ENCODE measurements around the gene CYFIP2.

The CYFIP2 gene

DNA sequence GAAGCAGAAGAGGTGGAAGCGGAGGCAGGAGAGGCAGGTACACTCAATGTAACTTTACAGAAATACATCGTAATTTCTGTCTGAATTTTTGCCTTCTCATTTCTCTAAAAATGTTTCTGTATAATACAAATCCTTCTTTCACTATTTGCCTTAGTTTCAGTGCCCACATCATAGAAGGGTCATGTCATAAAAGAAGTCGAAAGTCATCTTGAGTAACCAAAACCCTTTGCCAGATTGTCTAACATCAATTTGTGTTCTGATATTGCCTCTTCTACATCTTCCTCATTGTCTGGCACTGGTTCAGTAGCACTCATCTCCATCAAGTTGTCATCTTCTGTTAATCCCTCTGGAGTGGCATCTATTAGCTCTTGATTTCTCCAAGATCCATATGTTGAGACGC lies 6.2 kb upstream of the CYFIP2 start:
- no peak for DNase-seq

DNA sequence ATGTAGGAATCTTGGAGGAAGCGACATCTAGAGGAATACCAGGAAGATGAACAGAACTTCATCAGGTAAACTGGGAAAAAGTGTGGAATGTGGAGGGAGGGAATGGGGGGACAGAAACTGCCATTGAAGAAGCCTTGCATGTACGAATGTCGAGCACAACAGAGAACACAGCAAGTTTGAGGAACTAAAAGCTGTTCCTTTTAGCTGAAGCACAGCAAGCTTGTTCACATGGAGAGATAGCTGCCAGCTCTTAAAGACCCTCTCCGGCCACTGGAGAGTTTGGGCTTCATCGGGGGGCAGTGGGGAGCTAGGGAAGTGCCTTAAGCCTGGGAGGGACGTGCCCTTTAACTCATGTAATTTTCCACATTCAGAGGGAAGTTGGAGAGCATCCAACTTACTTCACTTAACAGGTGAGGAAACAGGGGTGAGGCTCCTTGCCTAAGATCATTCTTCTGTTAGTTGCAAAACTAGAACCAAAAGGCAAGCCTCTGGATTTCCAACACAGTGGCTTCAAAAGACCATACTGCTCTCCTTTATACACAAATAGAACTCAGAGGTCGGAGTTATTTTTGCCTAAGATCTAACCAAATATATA lies 2.3 kb upstream of the CYFIP2 start:
- no peak for DNase-seq

DNA sequence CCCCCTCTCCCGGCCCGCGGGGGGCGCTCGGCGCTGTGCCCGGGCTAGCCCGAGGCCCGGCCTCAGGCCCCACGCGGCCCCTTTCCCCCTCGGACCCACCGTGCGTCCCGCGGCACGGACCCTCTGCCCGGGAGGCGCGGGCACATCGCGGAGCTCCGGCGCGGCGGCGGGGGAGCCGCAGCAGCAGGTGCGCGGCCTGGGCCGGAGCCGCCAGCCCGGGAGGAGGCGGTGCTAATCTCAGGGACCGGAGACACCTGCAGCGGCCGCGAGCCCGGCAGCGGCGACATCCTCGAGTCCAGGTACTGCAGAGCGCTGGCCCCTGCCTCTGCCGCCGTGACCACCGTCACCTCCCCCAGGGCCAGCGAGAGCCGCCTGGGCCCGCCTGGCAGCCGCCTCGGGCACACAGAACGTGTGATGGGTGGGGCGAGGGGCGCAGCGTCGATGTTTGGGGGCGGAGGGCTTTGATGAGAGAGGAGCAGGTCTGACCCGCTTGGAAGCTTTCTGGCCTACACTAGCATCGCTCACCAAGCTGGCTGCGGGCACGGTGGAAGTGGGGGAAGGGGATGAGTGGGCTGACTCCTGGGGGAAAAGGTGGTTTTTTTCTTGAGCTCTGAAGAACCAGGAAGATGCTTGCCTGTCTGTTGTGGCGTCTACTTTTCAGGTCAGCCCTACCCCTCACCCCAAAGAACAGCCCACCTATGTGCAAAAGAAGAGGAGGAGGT lies 524 bp downstream of the CYFIP2 start:
- DNase-seq, result peak; percentile 51

DNA sequence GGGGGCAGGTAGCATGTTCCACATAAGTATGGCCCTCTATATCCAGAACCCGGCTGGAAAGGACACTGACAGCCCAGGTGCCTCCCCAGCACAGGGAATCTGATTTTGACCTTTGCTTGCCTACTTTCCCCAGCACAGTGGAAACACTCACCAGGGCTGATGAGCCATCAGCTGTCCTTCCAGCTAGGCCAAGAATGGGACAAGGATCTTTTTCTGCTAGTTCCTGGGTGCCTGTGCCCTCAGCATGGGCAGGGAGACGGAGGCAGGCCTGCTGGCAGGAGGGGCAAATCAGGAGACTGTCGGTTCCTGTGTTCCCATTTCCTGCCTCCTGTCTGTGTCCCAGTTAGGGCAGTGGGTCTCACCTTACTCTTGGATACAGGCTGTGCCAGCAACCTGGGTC lies 1.1 kb downstream of the CYFIP2 start:
- no peak for DNase-seq

DNA sequence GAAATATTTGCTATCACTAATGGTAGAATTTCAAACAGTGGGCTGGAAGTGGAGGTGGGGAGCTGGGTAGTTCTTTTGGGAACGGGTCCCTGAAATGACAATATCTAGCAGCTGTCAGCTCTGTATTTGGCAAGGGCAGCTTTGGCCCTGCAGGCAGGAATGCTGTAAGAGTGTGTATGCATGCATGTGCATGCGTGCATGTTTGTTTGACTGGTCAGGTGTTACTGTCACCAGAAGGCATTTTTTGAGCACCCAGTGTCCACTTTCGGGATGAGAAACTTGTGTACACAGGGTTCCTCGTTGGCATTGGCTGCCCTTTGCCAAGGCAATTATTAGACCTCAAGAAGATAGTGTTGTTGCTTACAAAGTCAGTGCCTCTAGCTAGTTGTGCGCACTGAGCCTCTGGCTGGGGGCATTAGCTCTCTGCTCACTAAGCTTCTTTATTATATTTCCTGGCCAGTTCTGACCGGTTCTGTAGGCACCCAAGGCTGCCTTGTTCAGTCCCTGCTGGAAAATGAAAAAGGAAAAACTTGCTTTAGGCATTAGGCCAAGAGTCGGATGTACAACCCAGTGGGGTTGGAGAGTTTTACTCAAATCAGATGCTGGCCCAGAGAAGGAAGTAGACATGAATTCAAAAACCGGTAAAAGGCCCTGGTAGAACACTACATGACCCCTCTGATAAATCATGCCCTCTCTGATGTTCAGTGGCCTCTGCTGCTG lies 2.0 kb downstream of the CYFIP2 start:
- no peak for DNase-seq

DNA sequence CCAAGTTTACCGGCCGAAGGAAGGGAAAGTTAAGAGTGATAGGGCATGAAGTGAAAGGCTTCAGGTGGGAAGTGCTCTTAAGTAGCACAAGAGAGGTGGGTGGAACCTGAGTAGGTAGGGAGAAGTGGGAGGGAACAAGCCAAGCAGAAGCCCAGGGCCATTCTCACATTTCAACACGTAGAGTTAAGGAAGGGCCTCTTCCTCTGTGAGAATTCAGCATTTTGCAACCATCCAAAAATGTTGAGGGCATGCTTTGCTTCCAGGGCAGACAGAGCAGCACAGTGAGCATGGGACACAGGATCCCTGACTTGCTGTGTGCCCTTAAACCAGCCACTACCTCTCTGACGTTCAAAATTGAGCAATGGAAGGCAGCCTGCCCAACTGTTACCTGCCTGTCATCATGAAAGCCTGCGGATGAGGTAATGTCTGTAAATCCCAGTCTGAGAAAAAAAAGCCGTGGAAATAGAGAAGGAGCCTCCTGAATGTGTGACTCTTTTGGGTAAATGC lies 3.3 kb downstream of the CYFIP2 start:
- DNase-seq, result no peak

DNA sequence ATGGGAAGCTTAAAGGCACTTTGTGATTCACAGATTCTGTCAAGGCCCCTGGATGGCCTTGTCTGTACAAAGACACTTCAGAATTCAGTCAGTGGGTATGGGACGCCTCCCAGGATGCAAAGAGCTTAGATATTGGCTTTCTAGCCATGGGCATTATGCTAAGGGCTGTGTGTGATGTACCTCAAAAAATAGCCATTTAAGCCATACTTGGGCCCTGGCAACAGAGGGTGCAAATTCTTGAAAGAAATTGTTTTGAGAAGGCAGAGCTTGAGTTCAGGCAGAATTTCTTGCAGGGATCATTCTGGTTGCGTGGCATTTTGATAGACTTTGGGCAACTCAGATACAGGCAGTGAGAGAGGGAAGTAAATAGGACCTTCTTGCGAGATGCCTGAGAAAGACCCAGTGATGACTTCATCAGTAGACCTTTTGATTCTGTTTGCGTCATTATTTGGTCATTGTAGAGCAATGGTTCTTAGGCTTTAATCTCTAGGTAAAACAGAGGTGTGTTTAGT lies 3.9 kb downstream of the CYFIP2 start:
- no peak for DNase-seq

DNA sequence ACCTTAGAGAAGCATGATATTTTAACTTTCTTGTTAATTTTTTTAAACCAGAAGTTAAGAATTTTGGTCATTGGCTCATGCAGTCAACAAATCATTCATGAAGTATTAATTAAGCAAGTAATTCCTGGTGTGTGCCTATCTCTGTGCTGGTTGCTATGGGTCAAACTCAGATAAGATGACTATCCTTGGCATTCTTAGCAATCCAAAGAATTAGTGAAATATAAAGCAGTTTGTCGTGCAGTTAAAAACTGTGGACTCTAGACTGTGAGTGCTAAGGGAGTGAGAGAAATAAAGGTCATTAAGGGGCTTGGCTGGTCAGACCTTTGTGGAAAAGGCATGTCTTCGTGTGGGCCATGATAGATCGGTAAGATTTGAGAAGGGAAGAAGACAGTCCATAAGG lies 4.8 kb downstream of the CYFIP2 start:
- no peak for DNase-seq

DNA sequence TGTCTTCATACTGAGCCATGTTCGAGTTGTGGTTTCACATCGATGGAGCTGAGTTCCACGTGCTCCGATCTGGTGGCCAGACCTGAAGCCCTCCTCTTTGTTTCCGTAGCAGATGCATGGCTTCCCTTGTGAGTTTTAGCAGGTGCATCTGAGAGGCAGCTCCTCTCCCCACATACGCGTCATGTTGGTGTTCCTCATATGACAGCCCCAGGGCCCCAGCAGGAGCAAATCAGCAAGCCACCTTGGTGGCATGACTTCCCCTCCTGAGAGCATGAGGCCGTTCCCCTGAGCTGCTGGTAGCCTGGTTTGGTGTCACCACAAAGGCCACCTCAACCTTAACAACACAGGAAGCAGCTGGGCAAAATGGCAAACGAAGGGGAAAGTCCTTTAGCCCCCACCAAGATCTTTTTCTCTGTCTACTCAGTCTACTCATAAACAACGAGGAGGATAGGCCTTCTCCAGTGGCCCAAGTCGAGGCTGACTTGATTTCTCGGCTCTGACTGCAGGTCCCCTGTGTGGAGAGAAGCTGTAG lies 5.9 kb downstream of the CYFIP2 start:
- peak; percentile 58 for DNase-seq

DNA sequence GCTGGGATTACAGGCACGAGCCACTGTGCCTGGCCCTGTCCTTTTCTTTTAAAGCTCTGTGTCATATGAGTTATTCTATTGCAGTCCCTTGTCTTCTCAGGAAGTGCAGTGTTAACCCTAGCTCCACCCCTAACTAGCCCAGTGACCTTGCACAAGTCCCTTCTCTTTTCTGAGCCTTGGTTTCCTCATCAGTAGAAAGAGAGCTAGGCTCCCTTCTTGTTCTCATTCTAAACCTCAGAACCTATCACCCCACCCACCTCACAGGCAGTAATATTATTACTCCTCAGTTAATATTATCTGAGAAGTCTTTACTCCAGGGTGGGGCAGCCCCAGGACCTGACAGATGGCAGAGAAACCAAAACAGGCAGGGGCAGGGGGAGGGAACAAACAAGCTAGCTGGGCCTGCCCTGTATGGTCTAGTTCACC lies 7.2 kb downstream of the CYFIP2 start:
- DNase-seq, result no peak

DNA sequence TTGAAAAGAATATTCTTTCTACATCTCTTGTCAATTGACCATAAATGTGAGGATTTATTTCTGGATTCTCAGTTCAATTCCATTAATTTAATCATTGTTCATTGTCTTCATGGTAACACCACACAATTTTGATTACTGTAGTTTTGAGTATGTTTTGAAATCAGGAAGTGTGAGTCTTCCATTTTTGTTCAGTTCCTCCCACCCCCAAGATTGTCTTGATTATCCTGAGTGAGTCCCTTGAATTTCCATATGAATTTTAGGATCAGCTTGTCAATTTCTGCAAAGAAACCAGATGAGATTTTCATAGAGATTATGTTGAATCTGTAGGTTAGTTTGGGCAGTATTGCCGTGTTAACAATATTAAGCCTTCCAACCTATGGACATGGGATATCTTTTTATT lies 9.5 kb downstream of the CYFIP2 start:
- no peak for DNase-seq

DNA sequence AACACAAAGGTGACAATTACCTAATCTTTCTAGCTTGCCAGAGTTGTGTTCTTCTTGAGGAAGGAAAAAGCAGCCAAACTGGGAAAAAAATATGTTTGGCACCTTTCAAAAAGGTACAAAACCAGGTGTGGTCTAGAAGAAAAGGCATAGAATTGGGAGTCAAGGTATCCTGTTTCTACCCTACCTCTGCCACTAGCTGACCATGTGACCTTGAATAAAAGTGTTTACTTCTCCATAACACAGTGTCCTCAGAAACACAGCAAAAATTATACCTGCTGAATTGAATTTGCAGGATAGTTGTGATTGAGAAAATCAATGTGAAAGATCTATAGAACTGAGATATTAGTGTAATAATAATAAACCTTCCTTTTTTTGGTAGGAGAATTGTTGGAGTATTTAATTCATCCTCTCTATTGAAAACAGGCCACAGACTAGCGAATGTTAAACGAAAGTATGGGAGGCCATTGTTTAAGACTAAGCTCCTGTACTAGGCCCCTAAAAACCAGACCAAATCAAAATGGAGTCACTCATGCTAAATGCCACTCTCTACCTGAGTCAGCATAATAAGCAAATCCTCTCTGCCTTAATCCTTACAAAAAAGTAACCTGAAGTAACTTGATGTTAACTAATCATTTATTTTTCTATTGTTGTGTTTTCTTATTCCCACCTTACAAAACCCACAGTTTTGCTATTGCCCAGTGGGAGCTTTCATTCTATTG lies 12.6 kb downstream of the CYFIP2 start:
- no peak for DNase-seq

DNA sequence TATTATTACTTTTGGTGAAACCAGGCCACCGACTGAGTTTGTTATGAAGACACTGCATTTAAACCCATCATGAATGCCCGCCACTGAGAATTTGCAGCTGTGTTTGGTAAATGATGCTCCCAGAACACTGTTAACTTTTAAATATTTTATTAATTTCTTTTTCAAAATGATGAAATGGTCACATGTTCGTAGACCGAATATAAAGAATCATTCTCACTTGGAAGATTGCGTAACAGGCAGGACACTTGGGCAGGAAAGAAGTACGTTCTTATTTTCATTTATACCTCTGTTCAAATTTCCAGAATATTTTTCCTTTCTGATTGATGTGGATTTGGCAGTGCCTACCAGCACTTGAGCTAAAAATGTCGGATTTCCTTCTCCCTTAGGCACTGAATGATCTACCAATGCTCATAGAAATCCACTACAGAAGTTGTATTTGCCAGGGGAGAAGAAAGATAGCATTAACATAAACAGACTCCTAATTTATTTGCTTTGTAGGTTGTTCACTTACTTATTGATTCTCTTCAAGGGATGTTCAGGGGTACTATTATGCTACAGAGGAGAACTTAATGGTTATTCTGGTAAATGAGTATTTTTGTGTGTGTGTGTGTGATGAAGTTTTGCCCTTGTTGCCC lies 13.8 kb downstream of the CYFIP2 start:
- no peak for DNase-seq

DNA sequence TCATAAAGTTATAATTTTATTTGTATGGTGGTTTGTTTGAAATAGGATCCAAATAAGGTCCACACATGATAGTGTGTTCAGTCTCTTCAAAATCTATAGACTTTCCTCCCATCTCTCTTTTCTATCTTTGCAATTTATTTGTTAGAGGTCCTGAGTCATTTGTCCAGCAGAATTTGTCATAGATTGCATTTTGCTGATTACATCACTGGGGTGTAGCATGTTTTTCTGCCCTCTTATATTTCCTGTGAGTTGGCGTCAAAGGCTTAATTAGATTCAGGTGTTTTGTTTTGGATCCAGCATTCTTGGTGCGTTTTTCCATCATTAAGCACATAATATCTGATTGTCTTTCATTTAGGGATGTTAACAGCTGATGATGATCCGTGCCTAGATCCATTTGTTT lies 15.0 kb downstream of the CYFIP2 start:
- no peak for DNase-seq

DNA sequence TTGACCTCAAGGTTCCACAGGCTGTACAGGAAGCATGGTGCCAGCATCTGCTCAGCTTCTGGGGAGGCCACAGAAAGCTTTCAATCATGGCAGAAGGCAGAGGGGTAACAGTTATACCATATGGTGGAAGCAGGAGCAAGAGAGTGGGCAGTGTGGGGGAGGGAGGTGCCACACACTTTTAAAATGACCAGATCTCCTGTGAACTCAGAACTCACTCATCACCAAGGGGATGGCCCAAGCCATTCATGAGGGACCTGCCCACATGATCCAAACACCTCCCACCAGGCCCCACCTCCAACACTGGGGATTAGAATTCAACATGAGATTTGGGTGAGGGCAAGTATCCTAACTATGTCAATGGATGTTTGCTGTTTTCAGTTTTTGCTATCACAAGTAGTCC lies 16.2 kb downstream of the CYFIP2 start:
- no peak for DNase-seq

DNA sequence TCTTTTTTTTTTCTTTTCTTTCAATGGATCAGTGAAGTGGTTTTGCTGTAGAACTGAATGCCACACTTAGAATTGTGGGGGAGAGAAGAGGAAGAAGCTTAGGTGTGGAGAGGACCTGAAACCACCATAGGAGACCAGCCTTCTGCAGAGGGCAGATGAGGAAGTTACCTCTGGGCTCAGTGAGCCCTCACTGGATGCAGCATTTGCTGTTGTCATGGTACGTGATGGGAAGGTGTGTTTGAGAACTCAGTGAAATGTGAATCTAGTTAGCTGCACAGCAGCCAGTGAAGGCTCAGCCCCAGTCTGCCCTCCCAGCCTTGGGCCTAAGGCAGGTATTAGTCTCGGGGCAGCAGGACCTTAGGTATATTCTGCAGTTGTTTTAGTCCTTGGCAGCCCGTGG lies 17.5 kb downstream of the CYFIP2 start:
- DNase-seq, result no peak

DNA sequence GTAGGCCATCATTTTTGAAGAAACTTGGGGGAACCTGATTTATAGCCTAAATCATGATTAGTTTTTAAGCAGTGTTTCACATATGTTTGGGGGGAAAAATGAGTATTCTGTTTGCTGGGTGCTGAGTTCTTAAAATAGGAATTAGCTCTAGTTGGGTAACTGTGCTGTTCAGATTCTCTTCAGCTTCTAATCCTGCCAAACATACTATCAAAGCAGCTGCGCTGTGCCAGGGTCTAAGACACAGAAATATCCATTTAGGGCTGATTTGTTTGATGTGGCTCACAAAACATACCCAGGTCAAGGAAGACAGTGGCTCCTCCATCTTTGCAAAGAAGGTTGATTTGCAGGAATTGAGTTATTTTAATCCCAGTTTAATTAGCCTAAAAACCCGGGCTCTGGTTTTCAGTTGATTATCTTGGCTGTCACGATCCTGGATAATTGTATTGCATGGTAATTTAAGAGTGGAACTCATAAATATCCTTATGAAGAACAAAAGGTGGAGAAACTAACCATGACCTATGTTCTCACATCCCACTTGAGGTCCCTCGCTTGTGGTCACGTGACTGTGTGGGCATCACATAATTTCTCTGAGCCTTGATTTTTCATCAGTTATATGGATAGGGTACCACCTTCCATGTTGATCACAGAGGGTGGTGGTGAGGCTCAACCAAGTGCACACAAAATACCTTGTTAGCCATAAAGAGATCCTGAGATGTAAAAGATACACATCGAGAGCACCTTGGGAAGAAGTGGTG lies 18.7 kb downstream of the CYFIP2 start:
- DNase-seq, result no peak

DNA sequence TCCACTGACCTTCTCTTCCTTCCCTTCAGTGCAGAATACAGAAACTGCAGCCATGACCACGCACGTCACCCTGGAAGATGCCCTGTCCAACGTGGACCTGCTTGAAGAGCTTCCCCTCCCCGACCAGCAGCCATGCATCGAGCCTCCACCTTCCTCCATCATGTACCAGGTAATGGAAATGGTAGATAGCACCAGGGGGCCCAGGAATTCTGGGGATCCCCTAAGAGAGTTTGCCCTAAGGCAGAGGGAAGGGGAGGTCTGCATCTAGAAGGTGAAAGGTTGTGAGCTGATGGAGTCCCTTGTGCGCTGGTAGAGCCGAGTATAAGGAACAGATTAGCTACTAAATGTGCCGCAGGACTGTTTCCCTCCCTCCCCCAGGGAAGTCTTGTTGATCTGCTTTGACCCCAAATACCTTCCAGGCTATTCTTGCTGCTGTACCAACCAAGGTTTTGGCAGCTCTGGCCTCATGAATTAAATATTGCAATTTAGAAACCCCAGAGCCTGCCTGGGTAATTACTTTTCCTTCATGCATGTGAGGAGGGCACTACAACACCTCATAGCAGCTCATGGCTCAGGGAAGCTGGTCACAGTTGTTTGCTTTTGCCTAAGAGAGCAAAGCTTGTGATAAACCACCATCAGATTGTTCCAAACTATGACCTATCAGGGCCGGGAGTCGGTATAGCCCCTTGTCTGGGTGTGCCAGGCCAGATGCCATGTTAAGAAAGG lies 19.6 kb downstream of the CYFIP2 start:
- DNase-seq, result no peak

DNA sequence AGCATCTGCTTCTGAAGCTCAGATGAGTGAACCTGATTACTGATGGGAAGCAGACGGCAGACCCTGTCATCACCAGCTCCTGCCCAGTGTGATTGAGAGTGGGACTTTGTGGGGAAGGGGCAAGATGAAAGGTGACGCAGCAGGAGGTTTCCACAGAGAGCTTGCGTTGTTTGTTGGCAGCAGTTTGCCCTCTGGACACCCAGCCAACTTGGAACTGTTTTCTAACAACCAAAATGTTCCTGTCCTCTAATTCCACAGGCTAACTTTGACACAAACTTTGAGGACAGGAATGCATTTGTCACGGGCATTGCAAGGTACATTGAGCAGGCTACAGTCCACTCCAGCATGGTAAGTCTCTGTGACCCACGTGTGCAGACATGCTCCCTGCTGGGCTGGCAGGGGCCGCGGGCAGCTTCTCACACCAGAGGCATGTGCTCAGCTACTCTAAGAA lies 20.9 kb downstream of the CYFIP2 start:
- DNase-seq, result no peak

DNA sequence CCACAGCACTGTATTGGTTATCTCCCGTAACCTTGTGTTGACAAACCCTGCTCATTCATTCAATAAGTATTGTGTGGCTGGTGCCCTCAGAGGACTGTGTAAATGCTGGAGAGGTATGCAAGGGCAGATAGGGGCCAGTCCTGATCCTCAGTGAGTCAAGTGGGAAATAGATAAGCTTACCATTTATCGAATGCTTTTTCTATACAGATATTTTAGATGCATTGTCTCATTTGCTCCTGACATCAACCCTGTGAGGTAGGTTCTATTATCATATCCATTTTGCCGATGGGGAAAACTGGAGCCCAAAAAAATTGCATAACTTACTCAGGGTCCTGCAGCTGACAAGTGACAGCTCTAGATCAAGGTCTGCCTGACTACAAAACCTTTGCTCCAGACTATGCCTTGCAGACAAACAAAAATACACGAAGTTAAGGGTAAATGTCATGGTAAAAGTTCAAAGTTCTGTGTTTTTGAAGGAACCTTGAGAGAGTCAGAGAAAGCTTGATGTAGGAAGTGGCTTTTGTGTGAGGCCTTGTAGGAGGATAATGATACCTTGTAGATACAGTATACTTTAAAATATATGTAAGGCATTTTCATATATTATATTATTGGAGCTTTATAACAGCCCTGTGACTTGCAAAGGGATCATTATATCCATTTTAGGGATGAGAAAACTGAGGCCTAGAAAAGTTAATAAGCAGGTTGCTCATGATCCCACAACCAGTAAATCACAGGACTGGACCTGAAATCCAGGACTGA lies 22.7 kb downstream of the CYFIP2 start:
- DNase-seq, result no peak

Data from stimulated activated CD4-positive, alpha-beta T cell treated with anti-CD3 and anti-CD28 coated beads, Interleukin-12 subunit alpha, Interleukin-12 subunit beta, amount 100 ng/mL, for 4 hours (primary cell).